Measurements from ENCODE around the gene CDK16. TPM values are rescaled to one million over a fixed set of nuclear protein-coding genes. Genes with fewer than 3 reads are reported as not detected.

The CDK16 gene
- total RNA-seq, 1 donor from 2014 or later = 253 TPM

- TF ChIP-seq CTCF (IDR thresholded peaks at IDR 0.05; ENCODE audit: unreplicated experiment) = no peak
- no peak overlapping the region for H3K27ac Mint-ChIP-seq
These were observed 8.8 kb upstream of the CDK16 start for GRCh38 chrX:47209508-47210238.

GRCh38 chrX:47210661-47211425 lies 7.6 kb upstream of the CDK16 start:
- no peaks in the 10 kb centered on the region for H3K9me3 Mint-ChIP-seq (ENCODE audit: low read depth)
- peaks cover 44% of the 10 kb centered on the region for H3K36me3 Mint-ChIP-seq (ENCODE audit: insufficient read depth)
- no peak for DNase-seq (ENCODE audit: low spot score, unreplicated experiment)
- H3K4me3 Mint-ChIP-seq (ENCODE audit: low read depth) = no peak overlapping the region
- no peak overlapping the region for H3K27ac Mint-ChIP-seq
- TF ChIP-seq CTCF (IDR thresholded peaks at IDR 0.05; ENCODE audit: unreplicated experiment) = no peak
- no peaks in the 10 kb centered on the region for H3K27me3 Mint-ChIP-seq
- peaks cover 2% of the 10 kb centered on the region for H3K4me1 Mint-ChIP-seq (ENCODE audit: low read depth)

More at GRCh38 chrX:47209508-47210238, 8.8 kb upstream of the CDK16 start:
- no peaks in the 10 kb centered on the region for H3K27me3 Mint-ChIP-seq
- H3K4me3 Mint-ChIP-seq (ENCODE audit: low read depth) = no peak overlapping the region
- peaks cover 2% of the 10 kb centered on the region for H3K4me1 Mint-ChIP-seq (ENCODE audit: low read depth)
- peaks cover 46% of the 10 kb centered on the region for H3K36me3 Mint-ChIP-seq (ENCODE audit: insufficient read depth)
- DNase-seq (ENCODE audit: low spot score, unreplicated experiment) = no peak
- no peaks in the 10 kb centered on the region for H3K9me3 Mint-ChIP-seq (ENCODE audit: low read depth)

GRCh38 chrX:47212381-47213293 lies 5.8 kb upstream of the CDK16 start:
- peaks cover 44% of the 10 kb centered on the region for H3K36me3 Mint-ChIP-seq (ENCODE audit: insufficient read depth)
- no peaks in the 10 kb centered on the region for H3K9me3 Mint-ChIP-seq (ENCODE audit: low read depth)
- no peak for DNase-seq (ENCODE audit: low spot score, unreplicated experiment)
- no peak for TF ChIP-seq CTCF (IDR thresholded peaks at IDR 0.05; ENCODE audit: unreplicated experiment)
- no peaks in the 10 kb centered on the region for H3K27me3 Mint-ChIP-seq
- H3K4me1 Mint-ChIP-seq (ENCODE audit: low read depth) = peaks cover 17% of the 10 kb centered on the region
- no peak overlapping the region for H3K4me3 Mint-ChIP-seq (ENCODE audit: low read depth)
- H3K27ac Mint-ChIP-seq = peak overlapping the region; percentile 49

- Mint-ChIP-seq H3K4me3 (ENCODE audit: low read depth) (no peak overlapping the region), H3K4me1 (ENCODE audit: low read depth) (peaks cover 22% of the 10 kb centered on the region), H3K36me3 (ENCODE audit: insufficient read depth) (peaks cover 38% of the 10 kb centered on the region), H3K9me3 (ENCODE audit: low read depth) (no peaks in the 10 kb centered on the region), H3K27ac (peak overlapping the region; percentile 72), H3K27me3 (no peaks in the 10 kb centered on the region)
- DNase-seq (ENCODE audit: low spot score, unreplicated experiment) = no peak
- no peak for TF ChIP-seq CTCF (IDR thresholded peaks at IDR 0.05; ENCODE audit: unreplicated experiment)
These were observed 3.9 kb upstream of the CDK16 start for GRCh38 chrX:47214435-47215077.
